HG03095 (cell line): ENCODE results near the gene FRYL.
"Not testable (repeated sequence)": the region's sequence is repeated elsewhere in the genome, so short reads cannot be mapped to it uniquely, and the experiment has no call there.

ENCODE experiments used
- ATAC-seq: cut with Tn5 transposase; IDR thresholded peaks from one replicate; pipeline ENCODE4 v1.9.1; 2021; ENCODE audit warnings: moderate library complexity; ENCODE audit not compliant: unreplicated experiment

FRYL gene

DNA sequence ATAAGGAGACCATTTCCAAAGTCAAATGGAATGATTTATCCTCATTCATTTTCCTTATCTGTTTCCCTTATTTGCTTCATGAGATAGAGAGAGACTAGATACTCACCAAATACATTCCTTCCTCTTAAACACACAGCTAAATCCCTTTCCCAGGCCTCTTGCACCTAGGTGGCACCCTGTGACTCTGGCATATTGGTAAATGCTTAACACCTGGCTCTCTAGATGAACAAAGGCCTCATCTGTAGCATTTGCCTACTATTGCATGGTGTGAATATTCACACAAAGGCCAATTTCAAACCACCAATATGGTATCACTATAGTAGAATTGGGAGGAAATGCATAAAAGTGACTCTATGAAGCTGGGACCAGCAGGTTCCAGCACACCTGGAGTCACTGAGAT lies 319.1 kb downstream of the FRYL start:
- ATAC-seq = no peak

GRCh38 chr4:48454591-48454990 lies 325.5 kb downstream of the FRYL start:
- no peak for ATAC-seq

GRCh38 chr4:48451656-48452055 lies 328.4 kb downstream of the FRYL start:
- ATAC-seq = not testable (repeated sequence)

- no peak for ATAC-seq
These were observed 329.3 kb downstream of the FRYL start for GRCh38 chr4:48450740-48451139.

DNA sequence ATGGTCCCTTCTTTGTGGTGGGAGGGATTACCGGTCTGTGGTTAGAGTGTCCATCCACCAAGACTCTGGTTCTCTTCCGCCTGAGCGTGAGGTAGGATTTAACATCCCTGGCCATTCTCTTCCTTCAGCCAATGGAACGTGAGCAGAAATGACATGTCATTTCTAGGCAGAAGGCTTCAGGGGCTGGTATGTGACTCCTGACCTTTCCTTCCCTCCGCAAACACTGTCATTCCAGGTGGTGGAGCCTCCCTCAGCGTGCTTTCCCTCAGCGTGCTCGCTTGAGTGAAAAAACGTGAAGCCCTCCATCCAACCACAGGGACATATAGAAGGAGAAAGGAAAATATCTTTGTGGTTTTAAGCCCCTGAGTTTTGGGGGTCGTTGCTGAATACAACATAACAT lies 330.9 kb downstream of the FRYL start:
- ATAC-seq = no peak
